AG09319 (cell line): ENCODE results near the gene ZNF710.

Experiments
- DNase-seq: peaks from one replicate; pipeline ENCODE4 v3.0.0-alpha.2; 2010; ENCODE audit warnings: low read depth; ENCODE audit errors: extremely low read depth
- CTCF ChIP-seq: IDR thresholded peaks from 2 replicates; pipeline ENCODE4 v1.5.1; 2011; ENCODE audit warnings: low read depth, mild to moderate bottlenecking, inconsistent platforms, low read length, moderate library complexity

Gene ZNF710

DNA sequence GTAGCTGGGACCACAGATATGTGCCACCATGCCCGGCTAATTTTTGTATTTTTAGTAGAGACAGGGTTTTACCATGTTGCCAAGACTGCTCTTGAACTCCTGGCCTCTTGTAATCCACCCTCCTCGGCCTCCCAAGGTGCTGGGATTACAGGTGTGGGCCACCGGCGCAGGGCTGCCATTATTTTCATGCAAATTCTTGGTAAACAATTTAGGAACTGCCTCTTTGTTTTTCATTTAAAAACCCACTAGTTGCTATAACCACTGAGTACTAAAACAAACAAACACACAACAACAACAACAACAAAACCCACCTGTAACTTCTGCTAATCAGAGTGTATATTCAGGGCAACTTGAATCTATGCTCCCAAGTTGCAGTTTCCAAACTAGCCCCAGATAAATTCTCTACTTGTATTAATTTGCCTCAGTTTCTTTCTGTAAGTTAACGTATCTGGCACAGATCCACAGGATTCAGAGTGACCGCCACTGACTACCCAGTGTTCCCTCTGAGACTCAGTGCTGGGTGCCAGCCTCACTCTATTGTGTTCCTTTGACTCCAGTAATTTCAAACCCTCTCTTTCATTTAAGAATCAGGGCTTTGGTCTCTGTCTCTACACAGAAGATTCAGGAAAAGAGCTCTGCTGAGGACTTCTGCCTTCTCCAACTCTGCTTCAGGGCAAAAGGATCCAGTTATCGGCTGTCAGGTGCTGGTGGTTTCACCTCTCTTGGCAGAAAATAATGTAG is 18.6 kb upstream of the ZNF710 start:
- DNase-seq, result no peak
- TF ChIP-seq CTCF, result no peak

DNA sequence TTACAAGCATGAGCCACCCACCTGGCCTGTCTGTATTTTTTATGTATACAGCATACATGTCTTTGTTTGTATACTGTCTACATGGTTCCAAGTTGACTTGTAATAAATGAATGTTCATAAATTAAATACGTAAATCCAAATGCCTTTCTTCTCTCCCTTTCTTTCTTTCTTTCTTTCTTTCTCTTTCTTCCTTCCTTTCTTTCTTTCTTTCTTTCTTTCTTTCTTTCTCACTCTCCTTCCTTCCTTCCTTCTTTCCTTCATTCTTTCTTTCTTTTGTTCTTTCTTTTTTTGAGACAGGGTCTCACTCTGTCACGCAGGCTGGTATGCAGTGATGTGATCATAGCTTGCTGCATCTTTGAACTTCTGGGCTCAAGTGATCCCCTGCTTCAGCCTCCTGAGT is 17.1 kb upstream of the ZNF710 start:
- no peak for TF ChIP-seq CTCF
- DNase-seq, result no peak

DNA sequence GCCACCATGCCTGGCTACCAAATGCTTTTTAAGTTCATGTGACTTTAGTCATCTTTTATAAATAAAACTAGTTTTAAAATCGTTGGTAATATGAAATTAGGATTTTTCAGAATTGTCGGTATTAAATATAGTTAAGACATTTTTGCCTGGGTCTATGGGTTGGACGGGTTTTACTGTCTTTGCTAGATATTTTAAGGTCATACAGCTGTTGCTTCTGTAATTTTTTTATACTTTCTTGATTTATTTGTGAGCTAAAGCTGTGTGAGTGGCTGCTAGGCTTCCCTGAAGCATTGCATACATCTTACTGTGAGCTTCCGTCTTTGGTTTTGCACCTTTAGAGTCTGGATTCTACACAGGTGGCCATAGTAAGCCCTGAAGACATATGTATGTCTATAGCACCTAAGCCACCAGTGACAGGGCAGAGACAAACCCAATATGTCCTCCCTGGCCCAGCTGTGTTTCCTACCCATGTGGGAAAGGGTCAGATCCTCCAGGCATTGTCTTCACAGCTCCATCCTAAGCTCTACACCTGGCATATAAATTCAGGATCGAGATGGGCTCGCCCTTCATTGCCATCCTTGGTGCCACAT is 16.6 kb upstream of the ZNF710 start:
- no peak for DNase-seq
- TF ChIP-seq CTCF, result no peak

DNA sequence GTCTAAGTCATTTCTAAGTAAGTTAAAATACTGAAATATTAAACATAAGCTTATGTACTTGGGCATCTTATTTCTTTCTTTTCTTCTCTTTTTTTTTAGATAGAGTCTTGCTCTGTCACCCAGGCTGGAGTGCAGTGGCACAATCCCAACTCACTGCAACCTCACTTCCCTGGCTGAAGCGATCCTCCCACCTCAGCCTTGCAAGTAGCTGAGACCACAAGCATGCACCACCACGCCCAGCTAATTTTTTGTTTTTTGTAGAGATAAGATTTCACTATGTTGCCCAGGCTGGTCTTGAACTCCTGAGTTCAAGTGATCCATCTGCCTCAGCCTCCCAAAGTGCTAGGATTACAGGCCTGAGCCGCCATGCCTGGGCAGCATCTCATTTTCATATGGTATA is 16.0 kb upstream of the ZNF710 start:
- no peak for DNase-seq
- TF ChIP-seq CTCF, result no peak

DNA sequence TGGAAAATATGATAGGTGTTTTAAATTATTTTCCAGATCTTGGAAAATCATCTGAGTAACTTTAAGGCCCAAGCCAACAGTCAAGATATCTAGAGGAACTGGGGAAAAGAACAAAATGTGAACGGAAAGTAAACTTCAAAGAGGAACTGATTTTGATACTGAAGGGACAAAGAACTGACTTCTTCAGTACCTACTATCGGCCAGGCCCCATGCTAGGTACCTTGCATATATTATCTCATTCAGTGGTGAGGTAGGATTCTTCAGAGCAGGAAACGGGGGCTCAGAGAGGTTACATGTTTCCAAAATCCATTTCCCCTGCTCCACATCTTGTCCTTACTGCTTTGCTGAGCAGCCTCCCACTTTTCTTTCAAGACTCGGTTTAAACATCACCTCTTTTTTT is 9.8 kb upstream of the ZNF710 start:
- DNase-seq, result no peak
- no peak for TF ChIP-seq CTCF

GRCh38 chr15:89993349-89993748 is 7.8 kb upstream of the ZNF710 start:
- no peak for TF ChIP-seq CTCF
- DNase-seq, result no peak

GRCh38 chr15:89997079-89997478 is 4.0 kb upstream of the ZNF710 start:
- TF ChIP-seq CTCF, result no peak
- no peak for DNase-seq
